CD4-positive, alpha-beta T cell treated with Interleukin-10 for 1 hour (primary cell): ENCODE data around the gene CASKIN1.
"Not testable (repeated sequence)": the region's sequence is repeated elsewhere in the genome, so short reads cannot be mapped to it uniquely, and the experiment has no call there.

Source experiments
- DNase-seq: peaks from one replicate; pipeline ENCODE4 v3.0.0-alpha.2; 2020

CASKIN1 gene

GRCh38 chr16:2196162-2196980, at the start of gene CASKIN1:
TSS of gene CASKIN1 (minus strand) at chr16:2196605. CDS start at chr16:2196432, 173 bp downstream.
- DNase-seq: no peak

GRCh38 chr16:2244926-2245795, 48.8 kb upstream of the CASKIN1 start:
- no peak for DNase-seq

- DNase-seq: no peak
Measured at GRCh38 chr16:2244301-2244700, 47.9 kb upstream of the CASKIN1 start.

- no peak for DNase-seq
Measured at GRCh38 chr16:2243781-2244180, 47.4 kb upstream of the CASKIN1 start.

- no peak for DNase-seq
Measured at GRCh38 chr16:2243031-2243528, 46.7 kb upstream of the CASKIN1 start.

- DNase-seq: no peak
Measured at GRCh38 chr16:2242598-2242997, 46.2 kb upstream of the CASKIN1 start.

- not testable (repeated sequence) for DNase-seq
Measured at GRCh38 chr16:2240331-2240730, 43.9 kb upstream of the CASKIN1 start.

- no peak for DNase-seq
Measured at GRCh38 chr16:2238838-2239675, 42.7 kb upstream of the CASKIN1 start.

GRCh38 chr16:2238150-2238837, 41.9 kb upstream of the CASKIN1 start:
- no peak for DNase-seq

- DNase-seq: no peak
Measured at GRCh38 chr16:2237493-2238149, 41.2 kb upstream of the CASKIN1 start.

GRCh38 chr16:2237102-2237482, 40.7 kb upstream of the CASKIN1 start:
- DNase-seq: no peak

- no peak for DNase-seq
Measured at GRCh38 chr16:2236337-2237101, 40.1 kb upstream of the CASKIN1 start, which contains the start of gene DNASE1L2. TSS of gene DNASE1L2 (plus strand) at chr16:2236444. CDS start at chr16:2236817, 373 bp downstream.

- no peak for DNase-seq
Measured at GRCh38 chr16:2235695-2236336, 39.4 kb upstream of the CASKIN1 start.

GRCh38 chr16:2235234-2235651, 38.8 kb upstream of the CASKIN1 start:
- no peak for DNase-seq

- no peak for DNase-seq
Measured at GRCh38 chr16:2234813-2235170, 38.4 kb upstream of the CASKIN1 start.

- DNase-seq: no peak
Measured at GRCh38 chr16:2233872-2234812, 37.7 kb upstream of the CASKIN1 start.

GRCh38 chr16:2233046-2233775, 36.8 kb upstream of the CASKIN1 start:
- DNase-seq: no peak
